ENCODE data around the gene COQ9. TPM values are rescaled to one million over a fixed set of nuclear protein-coding genes. Genes with fewer than 3 reads are reported as not detected.

Gene COQ9
- total RNA-seq, 1 experiment from 2014 or later, result 62.7 TPM

DNA sequence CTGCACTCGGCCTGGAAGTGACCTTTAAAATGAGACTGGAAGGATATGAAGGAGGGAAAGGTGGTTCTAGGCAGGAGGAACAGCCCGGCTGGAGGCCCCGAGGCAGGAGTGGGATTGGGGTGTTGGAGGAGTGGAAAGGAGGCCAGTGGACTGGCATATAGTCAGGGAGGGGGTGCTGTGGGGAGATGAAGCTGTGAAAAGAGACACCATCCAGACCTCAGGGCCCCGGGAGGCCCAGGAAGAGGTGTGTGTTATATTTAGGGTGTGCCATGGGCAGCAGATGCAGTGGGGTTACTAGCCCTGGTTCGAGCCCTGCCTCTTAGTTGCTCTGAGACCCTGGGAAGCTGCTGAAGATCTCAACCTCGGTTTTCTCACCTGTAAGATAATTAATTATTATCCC lies 57.9 kb downstream of the COQ9 start:
- no TSS peak for BruUV-seq (replicated peaks)

More for the DNA sequence above, 57.9 kb downstream of the COQ9 start:
- Histone ChIP-seq H3K9ac (ENCODE audit: low read length) (no peak overlapping the region), H3K79me2 (ENCODE audit: insufficient read depth, low read length) (no peaks in the 10 kb centered on the region), H3K9me2 (ENCODE audit: insufficient read depth) (no peaks in the 10 kb centered on the region), H3K4me1 (ENCODE audit: control insufficient read depth in 1 of 2, insufficient read depth in 2 of 2, low read length in 2 of 2) (no peaks in the 10 kb centered on the region), H4K20me1 (ENCODE audit: insufficient read depth) (no peaks in the 10 kb centered on the region), H3K9me3 (ENCODE audit: control insufficient read depth in 1 of 2, insufficient read depth in 1 of 2, low read depth in 1 of 2, low read length in 2 of 2) (no peaks in the 10 kb centered on the region), H3K27ac (ENCODE audit: low read depth, low read length) (no peak overlapping the region), H3K4me2 (ENCODE audit: low read length) (no peak overlapping the region), H3K27me3 (ENCODE audit: insufficient read depth, low read length) (no peaks in the 10 kb centered on the region), H3K36me3 (ENCODE audit: control insufficient read depth in 1 of 2, insufficient read depth in 2 of 2, low read length in 2 of 2) (no peaks in the 10 kb centered on the region), H2AFZ (ENCODE audit: low read depth, low read length, poor library complexity, severe bottlenecking) (no peak overlapping the region), H3K4me3 (replicated peaks in 1 of 2; ENCODE audit: low read depth in 1 of 2, low read length in 2 of 2) (no peak overlapping the region)
- ATAC-seq, result no peak
- ChIA-PET RAD21 (ENCODE audit: low non-redundant PET in 1 of 2, low total read pairs in 2 of 2, uncharacterized antibody in 2 of 2, unreplicated experiment in 2 of 2) (no interaction called here), CTCF (no interaction called here), POLR2A (no interaction called here)
- DNase-seq (ENCODE audit: low read depth, low spot score), result no peak
- intact Hi-C loops (cut with micrococcal nuclease), result no loop called here
- TF ChIP-seq RAD21 (IDR thresholded peaks at IDR 0.05; ENCODE audit: low read depth), result no peak
- no peak for TF ChIP-seq CBX3 (IDR thresholded peaks at IDR 0.05; ENCODE audit: low read depth)
- TF ChIP-seq EZH2phosphoT487 (IDR thresholded peaks at IDR 0.05; ENCODE audit: borderline replicate concordance), result no peak
- TF ChIP-seq TCF7L2 (IDR thresholded peaks at IDR 0.05; ENCODE audit: borderline replicate concordance, extremely low read depth, insufficient read depth, insufficient read length), result no peak
- no peak for TF ChIP-seq POLR2AphosphoS5 (IDR thresholded peaks at IDR 0.05; ENCODE audit: low read depth, low read length)
- TF ChIP-seq, protein P1, sequence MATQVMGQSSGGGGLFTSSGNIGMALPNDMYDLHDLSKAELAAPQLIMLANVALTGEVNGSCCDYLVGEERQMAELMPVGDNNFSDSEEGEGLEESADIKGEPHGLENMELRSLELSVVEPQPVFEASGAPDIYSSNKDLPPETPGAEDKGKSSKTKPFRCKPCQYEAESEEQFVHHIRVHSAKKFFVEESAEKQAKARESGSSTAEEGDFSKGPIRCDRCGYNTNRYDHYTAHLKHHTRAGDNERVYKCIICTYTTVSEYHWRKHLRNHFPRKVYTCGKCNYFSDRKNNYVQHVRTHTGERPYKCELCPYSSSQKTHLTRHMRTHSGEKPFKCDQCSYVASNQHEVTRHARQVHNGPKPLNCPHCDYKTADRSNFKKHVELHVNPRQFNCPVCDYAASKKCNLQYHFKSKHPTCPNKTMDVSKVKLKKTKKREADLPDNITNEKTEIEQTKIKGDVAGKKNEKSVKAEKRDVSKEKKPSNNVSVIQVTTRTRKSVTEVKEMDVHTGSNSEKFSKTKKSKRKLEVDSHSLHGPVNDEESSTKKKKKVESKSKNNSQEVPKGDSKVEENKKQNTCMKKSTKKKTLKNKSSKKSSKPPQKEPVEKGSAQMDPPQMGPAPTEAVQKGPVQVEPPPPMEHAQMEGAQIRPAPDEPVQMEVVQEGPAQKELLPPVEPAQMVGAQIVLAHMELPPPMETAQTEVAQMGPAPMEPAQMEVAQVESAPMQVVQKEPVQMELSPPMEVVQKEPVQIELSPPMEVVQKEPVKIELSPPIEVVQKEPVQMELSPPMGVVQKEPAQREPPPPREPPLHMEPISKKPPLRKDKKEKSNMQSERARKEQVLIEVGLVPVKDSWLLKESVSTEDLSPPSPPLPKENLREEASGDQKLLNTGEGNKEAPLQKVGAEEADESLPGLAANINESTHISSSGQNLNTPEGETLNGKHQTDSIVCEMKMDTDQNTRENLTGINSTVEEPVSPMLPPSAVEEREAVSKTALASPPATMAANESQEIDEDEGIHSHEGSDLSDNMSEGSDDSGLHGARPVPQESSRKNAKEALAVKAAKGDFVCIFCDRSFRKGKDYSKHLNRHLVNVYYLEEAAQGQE (IDR thresholded peaks at IDR 0.05; ENCODE audit: low read depth), result no peak
- TF ChIP-seq, protein P2, sequence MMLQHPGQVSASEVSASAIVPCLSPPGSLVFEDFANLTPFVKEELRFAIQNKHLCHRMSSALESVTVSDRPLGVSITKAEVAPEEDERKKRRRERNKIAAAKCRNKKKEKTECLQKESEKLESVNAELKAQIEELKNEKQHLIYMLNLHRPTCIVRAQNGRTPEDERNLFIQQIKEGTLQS (IDR thresholded peaks at IDR 0.05), result no peak
- no peak for TF ChIP-seq POLR2A (IDR thresholded peaks at IDR 0.05; ENCODE audit: borderline replicate concordance, extremely low read depth, insufficient read depth, insufficient read length)
- no peak for TF ChIP-seq YY1 (IDR thresholded peaks at IDR 0.05; ENCODE audit: extremely low read depth, insufficient replicate concordance, low read depth, low read length)
- TF ChIP-seq ELF1 (IDR thresholded peaks at IDR 0.05; ENCODE audit: borderline replicate concordance, low read depth), result no peak
- no peak for TF ChIP-seq ZNF274 (IDR thresholded peaks at IDR 0.05; ENCODE audit: low read depth, low read length)
- TF ChIP-seq JUND (IDR thresholded peaks at IDR 0.05), result no peak
- TF ChIP-seq EZH2 (IDR thresholded peaks at IDR 0.05), result no peak
- TF ChIP-seq FOSL1 (IDR thresholded peaks at IDR 0.05; ENCODE audit: low read depth), result no peak
- TF ChIP-seq SRF (IDR thresholded peaks at IDR 0.05; ENCODE audit: low read depth), result no peak
- TF ChIP-seq, protein P3, sequence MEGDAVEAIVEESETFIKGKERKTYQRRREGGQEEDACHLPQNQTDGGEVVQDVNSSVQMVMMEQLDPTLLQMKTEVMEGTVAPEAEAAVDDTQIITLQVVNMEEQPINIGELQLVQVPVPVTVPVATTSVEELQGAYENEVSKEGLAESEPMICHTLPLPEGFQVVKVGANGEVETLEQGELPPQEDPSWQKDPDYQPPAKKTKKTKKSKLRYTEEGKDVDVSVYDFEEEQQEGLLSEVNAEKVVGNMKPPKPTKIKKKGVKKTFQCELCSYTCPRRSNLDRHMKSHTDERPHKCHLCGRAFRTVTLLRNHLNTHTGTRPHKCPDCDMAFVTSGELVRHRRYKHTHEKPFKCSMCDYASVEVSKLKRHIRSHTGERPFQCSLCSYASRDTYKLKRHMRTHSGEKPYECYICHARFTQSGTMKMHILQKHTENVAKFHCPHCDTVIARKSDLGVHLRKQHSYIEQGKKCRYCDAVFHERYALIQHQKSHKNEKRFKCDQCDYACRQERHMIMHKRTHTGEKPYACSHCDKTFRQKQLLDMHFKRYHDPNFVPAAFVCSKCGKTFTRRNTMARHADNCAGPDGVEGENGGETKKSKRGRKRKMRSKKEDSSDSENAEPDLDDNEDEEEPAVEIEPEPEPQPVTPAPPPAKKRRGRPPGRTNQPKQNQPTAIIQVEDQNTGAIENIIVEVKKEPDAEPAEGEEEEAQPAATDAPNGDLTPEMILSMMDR (IDR thresholded peaks at IDR 0.05 in 2 of 3, conservative IDR thresholded peaks at IDR 0.05 in 1 of 3; ENCODE audit: borderline replicate concordance in 1 of 3, insufficient read depth in 1 of 3, low read depth in 2 of 3, low read length in 2 of 3), result no peak
- no peak for TF ChIP-seq CEBPB (IDR thresholded peaks at IDR 0.05; ENCODE audit: low read depth)
- no peak for TF ChIP-seq SP1 (IDR thresholded peaks at IDR 0.05; ENCODE audit: low read depth)
